ENCODE data around the gene KCTD5.

GRCh38 chr16:2706611-2707311 is 24.4 kb downstream of the KCTD5 start:
- TF ChIP-seq ARHGAP35 (IDR thresholded peaks at IDR 0.05; ENCODE audit: partially characterized antibody) (no peak), REST (IDR thresholded peaks at IDR 0.05; ENCODE audit: borderline replicate concordance) (no peak), REST (CRISPR knock-in tag; IDR thresholded peaks at IDR 0.05; ENCODE audit: low read depth) (no peak), SPI1 (IDR thresholded peaks at IDR 0.05; ENCODE audit: borderline replicate concordance, low read depth, low read length) (no peak), ZNF77 (CRISPR knock-in tag; IDR thresholded peaks at IDR 0.05) (no peak), ARID4B (CRISPR knock-in tag; IDR thresholded peaks at IDR 0.05) (no peak), SREBF1 (IDR thresholded peaks at IDR 0.05; ENCODE audit: borderline replicate concordance, low read depth, low read length) (no peak), ZBTB49 (CRISPR knock-in tag; IDR thresholded peaks at IDR 0.05; ENCODE audit: borderline replicate concordance) (no peak), DPF2 (IDR thresholded peaks at IDR 0.05) (no peak), SNIP1 (IDR thresholded peaks at IDR 0.05; ENCODE audit: low read depth) (no peak), ZNF778 (CRISPR knock-in tag; IDR thresholded peaks at IDR 0.05) (no peak), ZNF644 (tag; IDR thresholded peaks at IDR 0.05; ENCODE audit: low read depth) (no peak)
- TF ChIP-seq, protein P1, sequence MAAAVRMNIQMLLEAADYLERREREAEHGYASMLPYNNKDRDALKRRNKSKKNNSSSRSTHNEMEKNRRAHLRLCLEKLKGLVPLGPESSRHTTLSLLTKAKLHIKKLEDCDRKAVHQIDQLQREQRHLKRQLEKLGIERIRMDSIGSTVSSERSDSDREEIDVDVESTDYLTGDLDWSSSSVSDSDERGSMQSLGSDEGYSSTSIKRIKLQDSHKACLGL (CRISPR knock-in tag; IDR thresholded peaks at IDR 0.05; ENCODE audit: borderline replicate concordance, poor library complexity, severe bottlenecking) = no peak
- TF ChIP-seq, protein P2, sequence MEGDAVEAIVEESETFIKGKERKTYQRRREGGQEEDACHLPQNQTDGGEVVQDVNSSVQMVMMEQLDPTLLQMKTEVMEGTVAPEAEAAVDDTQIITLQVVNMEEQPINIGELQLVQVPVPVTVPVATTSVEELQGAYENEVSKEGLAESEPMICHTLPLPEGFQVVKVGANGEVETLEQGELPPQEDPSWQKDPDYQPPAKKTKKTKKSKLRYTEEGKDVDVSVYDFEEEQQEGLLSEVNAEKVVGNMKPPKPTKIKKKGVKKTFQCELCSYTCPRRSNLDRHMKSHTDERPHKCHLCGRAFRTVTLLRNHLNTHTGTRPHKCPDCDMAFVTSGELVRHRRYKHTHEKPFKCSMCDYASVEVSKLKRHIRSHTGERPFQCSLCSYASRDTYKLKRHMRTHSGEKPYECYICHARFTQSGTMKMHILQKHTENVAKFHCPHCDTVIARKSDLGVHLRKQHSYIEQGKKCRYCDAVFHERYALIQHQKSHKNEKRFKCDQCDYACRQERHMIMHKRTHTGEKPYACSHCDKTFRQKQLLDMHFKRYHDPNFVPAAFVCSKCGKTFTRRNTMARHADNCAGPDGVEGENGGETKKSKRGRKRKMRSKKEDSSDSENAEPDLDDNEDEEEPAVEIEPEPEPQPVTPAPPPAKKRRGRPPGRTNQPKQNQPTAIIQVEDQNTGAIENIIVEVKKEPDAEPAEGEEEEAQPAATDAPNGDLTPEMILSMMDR (IDR thresholded peaks at IDR 0.05 in 2 of 3, conservative IDR thresholded peaks at IDR 0.05 in 1 of 3; ENCODE audit: insufficient read depth in 2 of 3, low read depth in 1 of 3, low read length in 3 of 3) = no peak
